CD4-positive, alpha-beta T cell treated with Interleukin-2 at 100 ng/mL for 4 hours (primary cell): ENCODE data around the gene SHB.

ENCODE experiments used
- DNase-seq: peaks from one replicate; pipeline ENCODE4 v3.0.0-alpha.2; 2020; ENCODE audit warnings: low spot score

Gene SHB

GRCh38 chr9:37951671-37952449 is 117.2 kb downstream of the SHB start:
- DNase-seq, result no peak

GRCh38 chr9:37950561-37950960 is 118.5 kb downstream of the SHB start:
- no peak for DNase-seq

- no peak for DNase-seq
Measured at GRCh38 chr9:37949576-37949975, 119.5 kb downstream of the SHB start.

GRCh38 chr9:37948417-37948980 is 120.5 kb downstream of the SHB start:
- DNase-seq, result no peak

- DNase-seq, result no peak
Measured at GRCh38 chr9:37947977-37948376, 121.0 kb downstream of the SHB start.

GRCh38 chr9:37947471-37947870 is 121.6 kb downstream of the SHB start:
- DNase-seq, result no peak

- no peak for DNase-seq
Measured at GRCh38 chr9:37946971-37947370, 122.1 kb downstream of the SHB start.

GRCh38 chr9:37946041-37946440 is 123.0 kb downstream of the SHB start:
- DNase-seq, result no peak

- DNase-seq, result no peak
Measured at GRCh38 chr9:37944671-37945481, 124.2 kb downstream of the SHB start.

GRCh38 chr9:37944266-37944650 is 124.8 kb downstream of the SHB start:
- DNase-seq, result no peak

- no peak for DNase-seq
Measured at GRCh38 chr9:37943345-37944265, 125.4 kb downstream of the SHB start.

- no peak for DNase-seq
Measured at GRCh38 chr9:37942621-37943344, 126.2 kb downstream of the SHB start.

- no peak for DNase-seq
Measured at GRCh38 chr9:37941253-37941652, 127.8 kb downstream of the SHB start.

- no peak for DNase-seq
Measured at GRCh38 chr9:37939575-37940095, 129.4 kb downstream of the SHB start.

GRCh38 chr9:37938121-37938891 is 130.7 kb downstream of the SHB start:
- DNase-seq, result no peak

GRCh38 chr9:37937366-37937765 is 131.7 kb downstream of the SHB start:
- DNase-seq, result no peak

- no peak for DNase-seq
Measured at GRCh38 chr9:37936965-37937364, 132.1 kb downstream of the SHB start.

- no peak for DNase-seq
Measured at GRCh38 chr9:37936376-37936775, 132.7 kb downstream of the SHB start.

GRCh38 chr9:37935096-37935495 is 133.9 kb downstream of the SHB start:
- no peak for DNase-seq

- DNase-seq, result no peak
Measured at GRCh38 chr9:37931592-37931991, 137.4 kb downstream of the SHB start.
